ENCODE results near the gene KCNG1.

DNA sequence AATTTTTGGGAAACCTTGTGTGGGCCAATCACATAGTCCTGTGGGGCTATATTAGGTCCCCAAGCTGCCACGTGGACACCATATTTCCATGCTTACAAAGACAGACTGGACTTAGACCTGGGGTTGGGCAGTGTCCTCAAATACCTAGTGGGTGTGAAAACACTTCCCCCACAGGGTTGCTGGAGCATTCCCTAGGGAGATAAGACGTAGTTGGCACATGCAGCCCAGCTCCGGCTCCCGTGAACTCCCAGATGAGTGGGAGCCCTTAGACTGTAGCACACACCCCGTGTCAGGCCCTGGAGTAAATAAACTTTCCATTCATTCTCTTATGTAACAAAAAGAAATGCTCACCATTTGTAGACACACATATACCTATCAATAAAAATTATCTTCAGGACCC lies 14.2 kb downstream of the KCNG1 start:
- TF ChIP-seq, protein P1, sequence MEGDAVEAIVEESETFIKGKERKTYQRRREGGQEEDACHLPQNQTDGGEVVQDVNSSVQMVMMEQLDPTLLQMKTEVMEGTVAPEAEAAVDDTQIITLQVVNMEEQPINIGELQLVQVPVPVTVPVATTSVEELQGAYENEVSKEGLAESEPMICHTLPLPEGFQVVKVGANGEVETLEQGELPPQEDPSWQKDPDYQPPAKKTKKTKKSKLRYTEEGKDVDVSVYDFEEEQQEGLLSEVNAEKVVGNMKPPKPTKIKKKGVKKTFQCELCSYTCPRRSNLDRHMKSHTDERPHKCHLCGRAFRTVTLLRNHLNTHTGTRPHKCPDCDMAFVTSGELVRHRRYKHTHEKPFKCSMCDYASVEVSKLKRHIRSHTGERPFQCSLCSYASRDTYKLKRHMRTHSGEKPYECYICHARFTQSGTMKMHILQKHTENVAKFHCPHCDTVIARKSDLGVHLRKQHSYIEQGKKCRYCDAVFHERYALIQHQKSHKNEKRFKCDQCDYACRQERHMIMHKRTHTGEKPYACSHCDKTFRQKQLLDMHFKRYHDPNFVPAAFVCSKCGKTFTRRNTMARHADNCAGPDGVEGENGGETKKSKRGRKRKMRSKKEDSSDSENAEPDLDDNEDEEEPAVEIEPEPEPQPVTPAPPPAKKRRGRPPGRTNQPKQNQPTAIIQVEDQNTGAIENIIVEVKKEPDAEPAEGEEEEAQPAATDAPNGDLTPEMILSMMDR (IDR thresholded peaks at IDR 0.05): no peak
- no peak for TF ChIP-seq POLR2A (IDR thresholded peaks at IDR 0.05)

Measured in heart left ventricle (tissue), 13 donors.